Ovary (tissue), 3 donors: ENCODE results near the gene KLHL3.

Experiments
- CTCF ChIP-seq, 3 donors: fragments of 450-650 bp in 2 of 3; fragments of 200-600 bp in 1 of 3; IDR thresholded peaks; one replicate each; pipeline versions ENCODE4 v1.5.1 to v1.8.0; 2016 to 2022; ENCODE audit warnings: antibody characterized with exemption in 3 of 3, mild to moderate bottlenecking in 1 of 3
- EP300 ChIP-seq: sonication (generic); formaldehyde crosslinking; IDR thresholded peaks from one replicate; pipeline ENCODE4 v1.6.1; 2017; ENCODE audit warnings: antibody characterized with exemption
- POLR2A ChIP-seq: fragments of 450-650 bp; IDR thresholded peaks from one replicate; pipeline ENCODE4 v1.6.1; 2017; ENCODE audit warnings: antibody characterized with exemption, mild to moderate bottlenecking, moderate library complexity
- donor health status: DM: no; HTN: no; CAD: no.

- TF ChIP-seq CTCF (IDR thresholded peaks at IDR 0.05): no peak
- TF ChIP-seq POLR2A: no peak
- TF ChIP-seq EP300: no peak
These were observed 54.7 kb downstream of the KLHL3 start for GRCh38 chr5:137681191-137681590.
